Retinal pigment epithelial cell (primary cell): ENCODE measurements around the gene PTPRN2.

Experiments used
- DNase-seq: peaks from one replicate; pipeline ENCODE4 v3.0.0-alpha.2; 2010; ENCODE audit warnings: low read depth
- H3K4me3 ChIP-seq: 2 replicates; pipeline ENCODE4 v1.5.1; 2011; ENCODE audit warnings: mild to moderate bottlenecking, low read length, control low read depth, moderate library complexity
- CTCF ChIP-seq: conservative IDR thresholded peaks from 2 replicates; pipeline ENCODE4 v1.5.1; 2011; ENCODE audit warnings: low read depth, low read length, control low read depth, inconsistent platforms

PTPRN2 gene

DNA sequence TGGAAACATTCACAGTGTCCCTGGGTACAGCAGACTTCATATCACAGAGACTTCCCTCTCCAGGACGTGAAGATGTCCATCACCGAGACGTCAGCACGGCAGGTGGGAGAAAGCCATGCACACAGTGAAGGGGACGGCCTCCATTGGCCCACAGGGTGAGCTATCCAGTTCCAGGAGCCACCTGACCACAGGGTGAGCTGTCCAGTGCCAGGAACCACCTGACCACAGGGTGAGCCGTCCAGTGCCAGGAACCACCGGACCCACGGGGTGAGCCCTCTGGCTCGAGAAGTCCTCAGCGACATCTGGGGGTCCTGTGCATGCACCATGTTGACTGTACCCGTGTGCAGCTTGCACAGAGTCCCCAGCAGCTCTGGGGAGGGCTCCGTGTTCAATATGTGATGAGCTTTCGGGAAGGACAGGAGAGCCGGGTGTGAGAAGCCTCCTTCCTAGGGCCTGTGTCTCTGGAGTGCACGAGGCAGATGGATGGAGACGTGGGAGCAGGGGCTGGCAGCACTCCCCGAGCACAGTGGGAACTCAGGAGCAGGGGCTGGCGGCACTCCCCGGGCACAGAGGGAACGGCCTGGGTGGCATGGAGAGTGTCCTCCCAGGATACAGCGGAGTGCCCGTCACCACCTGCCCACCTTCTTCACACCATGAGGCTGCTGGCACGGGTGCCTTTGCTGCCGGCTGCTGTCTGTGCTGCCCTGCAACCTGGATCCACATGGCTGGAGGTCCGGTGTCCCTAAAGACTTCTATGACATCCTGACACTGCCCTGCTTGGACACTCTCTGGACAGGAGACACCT lies 634.6 kb downstream of the PTPRN2 start:
- no peak for DNase-seq
- no peak for TF ChIP-seq CTCF
- no peak overlapping the region for H3K4me3 ChIP-seq

GRCh38 chr7:157952050-157952667 lies 635.5 kb downstream of the PTPRN2 start:
- DNase-seq = no peak
- H3K4me3 ChIP-seq = no peak overlapping the region
- TF ChIP-seq CTCF = no peak

DNA sequence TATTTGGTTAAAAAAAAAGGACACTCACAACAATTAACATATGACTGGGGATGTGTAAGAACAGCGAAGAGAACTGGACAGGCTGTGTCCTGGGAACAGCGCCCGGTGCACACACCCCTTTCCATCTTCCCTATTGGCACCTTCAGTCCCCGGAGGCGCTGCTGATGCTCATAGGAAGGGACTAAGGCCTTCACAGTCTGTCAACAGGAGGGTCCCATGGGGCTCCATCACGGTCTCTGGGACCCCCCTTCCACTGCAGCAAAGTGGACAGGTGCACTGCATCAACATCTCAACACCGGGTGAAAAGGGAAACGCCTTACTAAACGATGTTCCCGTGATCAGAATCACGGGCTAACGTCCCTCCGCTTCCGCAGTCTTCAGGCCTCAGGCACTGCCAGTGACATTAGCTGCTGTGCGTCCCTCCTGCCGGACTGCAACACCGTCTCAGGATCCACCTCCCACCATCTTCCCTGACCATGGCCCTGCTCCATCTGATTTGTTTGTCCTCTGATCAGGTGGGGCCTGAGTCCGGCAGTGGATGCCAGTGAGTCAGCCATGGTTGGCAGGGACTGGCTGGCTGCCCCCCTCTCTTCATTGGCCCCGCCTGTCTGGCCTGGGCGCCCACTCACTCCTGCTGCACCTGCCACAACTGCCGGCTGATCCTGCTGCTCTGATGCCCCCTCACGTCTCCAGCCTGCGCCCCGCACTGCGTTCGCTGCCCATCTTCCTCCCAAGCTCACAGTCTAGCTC lies 636.1 kb downstream of the PTPRN2 start:
- TF ChIP-seq CTCF = no peak
- DNase-seq = no peak
- no peak overlapping the region for H3K4me3 ChIP-seq

- TF ChIP-seq CTCF = no peak
- no peak for DNase-seq
- no peak overlapping the region for H3K4me3 ChIP-seq
Measured at GRCh38 chr7:157949711-157950110, 637.9 kb downstream of the PTPRN2 start.

- no peak for DNase-seq
- H3K4me3 ChIP-seq = no peak overlapping the region
- TF ChIP-seq CTCF = no peak
Measured at GRCh38 chr7:157947504-157947903, 640.1 kb downstream of the PTPRN2 start.

DNA sequence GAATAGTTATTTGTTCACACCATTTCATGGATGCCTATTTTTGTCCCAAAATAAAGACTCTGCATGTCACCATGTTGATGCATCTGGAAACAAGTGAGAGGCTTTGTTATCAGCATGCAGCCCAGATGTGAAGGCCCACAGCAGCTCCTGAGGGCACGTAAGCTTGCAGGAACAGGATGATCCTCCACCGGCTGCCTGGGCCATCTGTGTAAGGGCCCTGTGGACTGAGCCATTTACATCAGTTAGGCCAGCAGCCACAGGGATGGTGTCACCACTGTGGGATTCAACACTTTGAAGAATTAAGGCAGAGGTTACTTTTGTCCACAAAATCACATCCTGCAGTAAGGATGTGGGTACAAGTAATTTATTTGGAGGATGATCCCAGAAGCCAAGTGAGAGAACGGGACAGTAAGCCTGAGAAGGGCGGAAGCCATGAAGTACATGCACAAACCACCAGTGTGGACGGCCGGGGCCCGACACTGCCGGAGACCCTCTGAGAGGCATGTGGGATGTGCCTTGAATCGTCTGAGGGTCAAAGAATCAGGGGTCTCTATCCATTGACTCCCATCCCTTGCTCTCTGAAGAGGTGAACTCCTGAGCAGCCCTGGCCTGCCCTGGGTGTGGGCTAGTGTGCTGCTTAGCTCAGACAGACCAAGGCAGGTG lies 641.1 kb downstream of the PTPRN2 start:
- DNase-seq = no peak
- no peak overlapping the region for H3K4me3 ChIP-seq
- TF ChIP-seq CTCF = no peak
